IMR-90 (cell line): ENCODE data around the gene CTIF.

Experiments used
- CEBPB ChIP-seq: IDR thresholded peaks from 2 replicates; pipeline ENCODE4 v1.6.1; 2012; ENCODE audit warnings: low read depth, low read length, improper control_type of control experiment
- FOS ChIP-seq: fragments of 150-350 bp; IDR thresholded peaks from 2 replicates; pipeline ENCODE4 v1.6.1; 2016; ENCODE audit warnings: low read depth, low read length
- MXI1 ChIP-seq: IDR thresholded peaks from 2 replicates; pipeline ENCODE4 v1.6.1; 2012; ENCODE audit warnings: low read depth, mild to moderate bottlenecking, low read length, moderate library complexity, borderline replicate concordance
- NFE2L2 ChIP-seq: fragments of 150-350 bp; IDR thresholded peaks from 2 replicates; pipeline ENCODE4 v1.6.1; 2016; ENCODE audit warnings: low read depth, mild to moderate bottlenecking, low read length
- POLR2A ChIP-seq: IDR thresholded peaks from 2 replicates; pipeline ENCODE4 v1.6.1; 2012; ENCODE audit warnings: mild to moderate bottlenecking, low read depth, low read length
- RAD21 ChIP-seq: IDR thresholded peaks from 2 replicates; pipeline ENCODE4 v1.6.1; 2012; ENCODE audit warnings: low read length, improper control_type of control experiment
- RCOR1 ChIP-seq: IDR thresholded peaks from 2 replicates; pipeline ENCODE4 v1.6.1; 2012; ENCODE audit warnings: mild to moderate bottlenecking, low read length, improper control_type of control experiment; ENCODE audit not compliant: insufficient replicate concordance
- RFX5 ChIP-seq: IDR thresholded peaks from 2 replicates; pipeline ENCODE4 v1.8.0; 2012; ENCODE audit warnings: low read depth, mild to moderate bottlenecking, low read length, moderate library complexity
- SMC3 ChIP-seq: fragments of 150-350 bp; IDR thresholded peaks from 2 replicates; pipeline ENCODE4 v1.6.1; 2016; ENCODE audit warnings: low read depth, mild to moderate bottlenecking, antibody characterized with exemption, low read length, moderate library complexity
- TF ChIP-seq, protein P1 (sequence below): fragments of 150-350 bp; IDR thresholded peaks from 2 replicates; pipeline ENCODE4 v1.6.1; 2016; ENCODE audit warnings: low read depth, mild to moderate bottlenecking, low read length, moderate library complexity, borderline replicate concordance
- TF ChIP-seq, protein P2 (sequence below): conservative IDR thresholded peaks from 2 replicates; pipeline ENCODE4 v1.5.1; 2012; ENCODE audit warnings: mild to moderate bottlenecking, low read depth, low read length, improper control_type of control experiment
- TF ChIP-seq, protein P3 (sequence below): fragments of 150-350 bp; IDR thresholded peaks from 2 replicates; pipeline ENCODE4 v1.6.1; 2017; ENCODE audit warnings: mild to moderate bottlenecking, antibody characterized with exemption, low read length, low read depth

DNA sequence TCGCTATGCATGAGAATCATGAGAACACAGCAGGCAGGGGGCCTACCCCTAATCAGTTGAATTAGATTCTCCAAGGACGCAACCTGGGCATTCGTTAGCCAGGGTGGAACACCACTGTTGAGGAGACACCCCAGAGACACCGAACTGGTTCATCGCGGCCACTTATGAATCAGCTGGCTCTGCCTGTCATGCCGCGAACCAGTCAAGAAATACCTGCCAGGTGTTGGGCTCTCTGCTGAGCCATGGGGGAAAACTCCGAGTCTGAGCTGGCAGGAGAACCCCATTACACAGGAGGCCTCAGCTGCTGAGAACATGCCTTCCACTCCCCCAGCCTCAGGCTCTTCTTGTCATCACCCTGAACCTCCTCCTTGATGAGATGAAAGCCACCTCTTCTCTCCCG, 227.7 kb downstream of the CTIF start:
- TF ChIP-seq, protein P1, sequence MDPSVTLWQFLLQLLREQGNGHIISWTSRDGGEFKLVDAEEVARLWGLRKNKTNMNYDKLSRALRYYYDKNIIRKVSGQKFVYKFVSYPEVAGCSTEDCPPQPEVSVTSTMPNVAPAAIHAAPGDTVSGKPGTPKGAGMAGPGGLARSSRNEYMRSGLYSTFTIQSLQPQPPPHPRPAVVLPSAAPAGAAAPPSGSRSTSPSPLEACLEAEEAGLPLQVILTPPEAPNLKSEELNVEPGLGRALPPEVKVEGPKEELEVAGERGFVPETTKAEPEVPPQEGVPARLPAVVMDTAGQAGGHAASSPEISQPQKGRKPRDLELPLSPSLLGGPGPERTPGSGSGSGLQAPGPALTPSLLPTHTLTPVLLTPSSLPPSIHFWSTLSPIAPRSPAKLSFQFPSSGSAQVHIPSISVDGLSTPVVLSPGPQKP: no peak
- TF ChIP-seq CEBPB: no peak
- TF ChIP-seq SMC3: no peak
- no peak for TF ChIP-seq NFE2L2
- TF ChIP-seq, protein P2, sequence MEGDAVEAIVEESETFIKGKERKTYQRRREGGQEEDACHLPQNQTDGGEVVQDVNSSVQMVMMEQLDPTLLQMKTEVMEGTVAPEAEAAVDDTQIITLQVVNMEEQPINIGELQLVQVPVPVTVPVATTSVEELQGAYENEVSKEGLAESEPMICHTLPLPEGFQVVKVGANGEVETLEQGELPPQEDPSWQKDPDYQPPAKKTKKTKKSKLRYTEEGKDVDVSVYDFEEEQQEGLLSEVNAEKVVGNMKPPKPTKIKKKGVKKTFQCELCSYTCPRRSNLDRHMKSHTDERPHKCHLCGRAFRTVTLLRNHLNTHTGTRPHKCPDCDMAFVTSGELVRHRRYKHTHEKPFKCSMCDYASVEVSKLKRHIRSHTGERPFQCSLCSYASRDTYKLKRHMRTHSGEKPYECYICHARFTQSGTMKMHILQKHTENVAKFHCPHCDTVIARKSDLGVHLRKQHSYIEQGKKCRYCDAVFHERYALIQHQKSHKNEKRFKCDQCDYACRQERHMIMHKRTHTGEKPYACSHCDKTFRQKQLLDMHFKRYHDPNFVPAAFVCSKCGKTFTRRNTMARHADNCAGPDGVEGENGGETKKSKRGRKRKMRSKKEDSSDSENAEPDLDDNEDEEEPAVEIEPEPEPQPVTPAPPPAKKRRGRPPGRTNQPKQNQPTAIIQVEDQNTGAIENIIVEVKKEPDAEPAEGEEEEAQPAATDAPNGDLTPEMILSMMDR: no peak
- TF ChIP-seq RAD21: no peak
- TF ChIP-seq POLR2A: no peak
- TF ChIP-seq RCOR1: no peak
- TF ChIP-seq FOS: no peak
- TF ChIP-seq, protein P3, sequence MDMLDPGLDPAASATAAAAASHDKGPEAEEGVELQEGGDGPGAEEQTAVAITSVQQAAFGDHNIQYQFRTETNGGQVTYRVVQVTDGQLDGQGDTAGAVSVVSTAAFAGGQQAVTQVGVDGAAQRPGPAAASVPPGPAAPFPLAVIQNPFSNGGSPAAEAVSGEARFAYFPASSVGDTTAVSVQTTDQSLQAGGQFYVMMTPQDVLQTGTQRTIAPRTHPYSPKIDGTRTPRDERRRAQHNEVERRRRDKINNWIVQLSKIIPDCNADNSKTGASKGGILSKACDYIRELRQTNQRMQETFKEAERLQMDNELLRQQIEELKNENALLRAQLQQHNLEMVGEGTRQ: no peak
- no peak for TF ChIP-seq RFX5
- no peak for TF ChIP-seq MXI1
